GM19395 (cell line): ENCODE measurements around the gene MYL12B.
A peak's percentile ranks its signal among the peaks of the same experiment; 100 is the strongest.
"Not testable (repeated sequence)": the region's sequence is repeated elsewhere in the genome, so short reads cannot be mapped to it uniquely, and the experiment has no call there.

Experiments used
- ATAC-seq: cut with Tn5 transposase; IDR thresholded peaks from one replicate; pipeline ENCODE4 v1.9.1; 2021; ENCODE audit warnings: mild to moderate bottlenecking, moderate library complexity; ENCODE audit not compliant: unreplicated experiment

Gene MYL12B

DNA sequence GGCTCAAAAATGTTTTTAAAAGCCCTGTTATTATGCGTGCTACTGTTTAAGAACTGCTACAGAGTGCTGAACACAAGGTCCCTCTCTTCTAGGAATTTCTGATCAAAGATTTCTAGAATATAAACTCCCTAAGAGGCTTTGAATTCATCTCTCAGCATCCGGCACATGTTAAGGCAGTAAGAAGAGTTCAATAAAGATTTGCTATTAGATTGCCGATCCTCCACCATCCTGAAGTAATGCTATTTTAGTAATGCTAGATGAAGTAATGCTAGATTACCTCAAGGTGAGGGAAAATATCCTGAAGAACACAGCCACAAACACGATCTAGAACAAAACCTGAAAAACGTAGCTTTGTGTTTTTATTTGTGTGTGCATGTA lies 949 bp upstream of the MYL12B start:
- ATAC-seq, result no peak

- peak; percentile 35 for ATAC-seq
Observed at GRCh38 chr18:3262234-3263131, 550 bp downstream of the MYL12B start.

GRCh38 chr18:3263132-3263700 lies 1.3 kb downstream of the MYL12B start:
- no peak for ATAC-seq

GRCh38 chr18:3264362-3264761 lies 2.4 kb downstream of the MYL12B start:
- no peak for ATAC-seq

DNA sequence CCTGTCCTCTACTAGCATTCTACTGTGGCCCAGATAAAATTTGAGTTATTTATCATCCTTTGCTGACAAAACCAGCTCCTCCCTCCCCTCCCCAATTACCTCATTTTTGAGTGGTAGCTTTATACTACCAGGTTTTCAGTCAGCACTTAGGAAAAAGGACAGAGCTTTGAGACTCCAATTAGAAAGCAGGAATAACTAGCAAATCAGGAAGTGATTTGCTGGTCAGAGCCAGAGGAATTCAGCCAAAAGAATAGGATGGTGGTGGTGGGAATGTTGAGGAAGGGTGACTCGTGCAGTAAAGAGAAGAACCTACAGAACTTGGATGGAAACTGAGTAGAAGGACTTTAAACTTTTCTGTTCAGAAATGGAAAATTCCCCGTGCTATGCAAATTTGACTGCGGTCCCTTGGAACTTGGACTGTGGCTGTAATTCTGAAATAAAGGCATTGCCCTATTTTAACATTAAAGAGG lies 3.7 kb downstream of the MYL12B start:
- no peak for ATAC-seq

GRCh38 chr18:3266062-3266608 lies 4.2 kb downstream of the MYL12B start:
- no peak for ATAC-seq

GRCh38 chr18:3268306-3268705 lies 6.4 kb downstream of the MYL12B start:
- ATAC-seq, result no peak

DNA sequence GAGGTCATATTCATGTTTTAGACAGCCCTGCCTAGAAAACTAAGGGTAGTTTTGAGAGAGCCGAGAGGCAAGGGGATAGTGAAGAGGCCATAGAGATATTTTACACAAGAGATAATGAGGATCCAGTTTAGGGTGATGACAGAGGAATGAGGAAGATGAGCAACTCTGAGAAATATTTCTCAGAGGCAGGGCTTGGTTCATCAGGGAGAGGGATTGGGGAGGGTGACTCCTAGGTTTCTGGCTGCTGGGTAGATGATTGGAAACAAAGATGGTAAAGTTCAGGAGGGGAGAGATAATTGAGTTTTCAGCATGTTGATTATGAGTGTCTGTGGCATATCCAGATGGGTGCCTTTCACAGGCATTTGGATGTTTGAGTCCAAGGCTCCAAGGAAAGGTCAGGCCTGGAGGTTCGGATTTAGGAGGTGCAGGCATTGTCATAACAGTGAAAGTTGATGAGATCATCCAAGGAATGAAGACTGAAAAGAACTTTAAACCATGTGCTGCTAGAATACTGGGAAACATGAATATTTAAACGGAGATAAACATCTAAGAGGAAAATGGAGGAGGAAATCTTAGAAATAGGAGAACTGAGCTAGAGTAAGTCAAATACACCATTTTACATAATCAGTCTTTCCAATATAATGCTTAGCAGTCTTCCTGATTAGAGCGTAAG lies 7.4 kb downstream of the MYL12B start:
- no peak for ATAC-seq

GRCh38 chr18:3269914-3270299 lies 8.0 kb downstream of the MYL12B start:
- ATAC-seq, result no peak

GRCh38 chr18:3273042-3273441 lies 11.1 kb downstream of the MYL12B start:
- ATAC-seq, result no peak

- not testable (repeated sequence) for ATAC-seq
Observed at GRCh38 chr18:3277643-3278213, 15.8 kb downstream of the MYL12B start.

- ATAC-seq, result peak; percentile 75
Observed at GRCh38 chr18:3279201-3280185, 17.6 kb downstream of the MYL12B start.

DNA sequence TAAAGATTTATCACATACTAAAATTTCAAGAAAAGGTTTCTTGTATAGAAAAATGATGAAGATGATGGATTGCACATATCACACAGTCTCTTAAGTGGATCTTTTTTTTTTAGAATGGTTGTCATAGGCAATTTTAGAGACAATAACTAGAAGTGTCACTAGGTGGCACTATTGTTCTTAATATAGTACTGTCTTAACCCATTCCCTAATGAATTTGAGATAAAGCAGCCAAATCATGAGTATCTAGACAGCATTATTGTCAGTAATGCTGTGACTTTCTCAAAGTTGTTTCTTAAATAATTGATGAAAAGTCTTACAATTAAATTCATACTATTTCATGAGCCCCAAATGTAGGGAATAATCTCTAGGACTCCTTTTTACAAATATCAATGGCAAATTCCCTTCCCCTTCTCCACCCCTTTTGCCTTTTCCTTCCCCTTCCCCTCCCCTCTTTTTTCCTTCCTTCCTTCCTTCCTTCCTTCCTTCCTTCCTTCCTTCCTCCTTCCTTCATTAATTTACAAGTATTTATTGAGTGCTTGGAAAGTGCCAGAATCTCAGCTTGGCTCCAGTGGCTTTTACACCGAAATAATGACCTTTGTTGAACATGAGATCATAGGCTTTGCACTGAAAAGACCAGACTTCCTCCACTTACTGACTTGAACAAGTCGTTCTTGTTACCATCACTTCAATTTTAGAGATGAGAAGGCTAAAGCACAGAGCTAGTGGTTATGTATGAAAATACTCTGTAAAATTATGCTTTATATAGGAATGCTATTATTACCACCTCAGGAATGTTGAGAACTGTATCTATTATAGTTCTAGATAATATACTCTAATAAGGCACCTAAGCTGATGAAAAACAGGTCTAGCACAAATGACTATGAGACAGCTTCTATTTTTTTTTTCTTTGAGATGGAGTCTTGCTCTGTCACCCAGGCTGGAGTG lies 19.8 kb downstream of the MYL12B start:
- ATAC-seq, result no peak

DNA sequence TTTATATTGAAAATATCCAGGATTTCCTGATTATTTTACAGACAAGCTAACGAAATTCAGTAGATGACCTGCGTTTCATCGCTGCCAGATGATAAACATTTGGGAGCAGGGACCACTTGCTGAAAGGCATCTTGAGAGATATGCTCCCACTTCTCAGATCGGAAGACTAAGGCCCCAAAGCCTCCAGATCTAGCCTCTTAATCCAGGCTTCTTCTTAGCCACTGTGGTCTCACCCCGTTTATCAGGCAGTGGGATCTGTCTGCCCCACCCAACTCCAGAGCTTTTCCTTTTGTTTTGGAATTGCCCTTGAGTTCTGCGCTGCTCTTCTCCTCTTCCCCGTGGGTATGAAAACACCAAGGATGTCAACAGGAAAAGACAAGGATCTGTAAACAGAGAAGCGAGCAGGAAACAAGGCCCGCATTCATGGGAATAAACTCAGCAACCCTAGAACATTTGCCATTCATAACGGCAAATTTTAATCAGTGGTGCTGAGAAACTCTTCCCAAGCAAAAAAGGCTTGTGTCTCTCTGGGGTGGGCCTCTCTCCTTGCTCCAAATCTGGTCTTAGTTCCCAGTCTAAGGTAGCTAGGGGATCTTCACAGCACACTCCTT lies 21.4 kb downstream of the MYL12B start:
- ATAC-seq, result no peak

DNA sequence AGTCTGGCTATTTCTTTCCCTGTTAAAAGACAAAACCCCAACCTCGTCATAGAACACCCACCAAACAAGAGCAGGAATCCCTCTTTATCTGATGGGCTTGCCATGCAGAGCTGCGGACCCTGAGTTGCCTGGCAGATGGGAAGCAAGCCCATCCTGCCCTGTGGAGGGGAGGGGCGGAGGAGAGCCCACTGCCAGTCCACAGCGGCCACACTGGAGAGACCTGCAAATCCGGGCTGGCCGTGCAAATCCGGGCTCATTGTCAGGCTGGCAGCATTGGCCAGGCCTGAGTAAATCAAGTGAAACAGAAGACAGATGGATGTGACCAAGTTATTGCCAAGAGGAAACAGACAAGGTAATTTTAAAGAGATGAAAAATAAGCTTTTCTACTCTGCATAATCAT lies 22.0 kb downstream of the MYL12B start:
- no peak for ATAC-seq

- ATAC-seq, result no peak
Observed at GRCh38 chr18:3284501-3284900, 22.6 kb downstream of the MYL12B start.

DNA sequence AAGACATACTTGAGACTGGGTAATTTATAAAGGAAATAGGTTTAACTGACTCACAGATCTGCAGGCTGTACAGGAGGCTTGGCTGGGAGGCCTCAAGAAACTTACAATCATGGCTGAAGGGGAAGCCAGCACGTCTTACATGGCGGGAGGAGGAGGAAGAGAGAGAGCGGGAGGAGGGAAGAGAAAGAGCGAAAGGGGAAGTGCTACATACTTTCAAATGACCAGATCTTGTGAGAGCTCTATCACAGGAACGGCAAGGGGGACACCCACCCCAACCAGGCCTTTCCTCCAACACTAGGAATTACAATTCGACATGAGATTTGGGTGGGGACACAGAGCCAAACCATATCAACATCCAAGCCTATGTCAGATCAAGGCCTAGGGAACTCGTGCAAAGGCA lies 24.2 kb downstream of the MYL12B start:
- ATAC-seq, result no peak

DNA sequence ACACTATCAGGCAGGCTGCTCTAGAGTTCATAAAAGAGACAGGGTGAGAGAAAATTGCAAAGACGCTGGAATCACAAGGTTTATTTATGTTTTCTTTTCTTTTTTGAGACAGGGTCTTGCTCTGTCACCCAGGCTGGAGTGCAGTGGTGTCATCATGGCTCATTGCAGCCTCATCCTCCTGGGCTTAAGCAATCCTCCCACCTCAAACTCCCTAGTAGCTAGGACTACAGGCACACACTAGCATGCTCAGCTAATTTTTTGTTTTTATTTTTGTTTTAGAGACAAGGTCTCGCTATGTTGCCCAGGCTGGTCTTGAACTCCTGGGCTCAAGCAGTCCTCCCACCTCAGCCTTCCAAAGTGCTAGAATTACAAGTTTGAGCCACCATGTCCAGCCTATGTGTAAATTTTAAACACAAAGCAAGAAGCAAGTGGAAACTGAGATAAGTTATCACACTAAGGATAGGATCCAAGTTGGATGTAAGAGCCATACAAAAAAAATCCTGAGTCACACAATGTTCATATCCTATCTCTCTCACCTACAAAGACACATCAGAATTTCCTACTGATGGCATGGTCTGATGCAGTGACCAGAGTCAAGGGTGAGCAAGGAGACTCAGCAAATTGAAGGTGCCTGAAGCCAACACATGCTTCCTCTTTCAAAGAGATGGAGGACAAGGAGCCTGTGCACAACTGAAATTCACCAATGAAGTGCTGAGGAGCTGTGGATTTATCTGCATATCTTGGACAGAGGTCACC lies 31.4 kb downstream of the MYL12B start:
- no peak for ATAC-seq
